K562 (cell line): ENCODE results near the gene ANKRD34A. TPM values are rescaled to one million over a fixed set of nuclear protein-coding genes. Genes with fewer than 3 reads are reported as not detected.

Experiments used
- ARID1B ChIP-seq: fragments of 450-650 bp; IDR thresholded peaks from 2 replicates; pipeline ENCODE4 v1.6.1; 2016; ENCODE audit warnings: antibody characterized with exemption, mild to moderate bottlenecking, inconsistent platforms
- EP400 ChIP-seq: fragments of 450-650 bp; IDR thresholded peaks from 2 replicates; pipeline ENCODE4 v1.6.1; 2017; ENCODE audit warnings: antibody characterized with exemption, mild to moderate bottlenecking, moderate library complexity
- GATAD2B ChIP-seq: fragments of 450-650 bp; IDR thresholded peaks from 2 replicates; pipeline ENCODE4 v1.6.1; 2017; ENCODE audit warnings: mild to moderate bottlenecking, borderline replicate concordance
- HDAC8 ChIP-seq: fragments of 450-650 bp; IDR thresholded peaks from 2 replicates; pipeline ENCODE4 v1.6.1; 2016; ENCODE audit warnings: mild to moderate bottlenecking, missing genetic modification characterization, moderate library complexity, missing compliant biosample characterization
- JUN ChIP-seq, 2 experiments: sonication (generic) in 1 of 2; formaldehyde crosslinking in 1 of 2; IDR thresholded peaks; 2 replicates each; pipeline versions ENCODE4 v1.6.1 to v1.8.0; 2012 to 2022; ENCODE audit warnings: borderline replicate concordance in 2 of 2, mild to moderate bottlenecking in 2 of 2, improper control_type of control experiment in 1 of 2, low read depth in 1 of 2, low read length in 1 of 2, missing genetic modification reagents in 1 of 2
- JUND ChIP-seq, 2 experiments: IDR thresholded peaks; 2 replicates in 1 of 2; 3 replicates in 1 of 2; pipeline ENCODE4 v1.6.1; 2011; ENCODE audit warnings: borderline replicate concordance in 2 of 2, low read depth in 2 of 2, low read length in 2 of 2, improper control_type of control experiment in 1 of 2, missing biosample characterization in 1 of 2, missing genetic modification characterization in 1 of 2, missing genetic modification reagents in 1 of 2
- KHSRP ChIP-seq: fragments of 450-650 bp; IDR thresholded peaks from 2 replicates; pipeline ENCODE4 v1.6.1; 2017
- LCOR ChIP-seq: sonication (generic); formaldehyde crosslinking; IDR thresholded peaks from 2 replicates; pipeline ENCODE4 v1.8.0; 2022; ENCODE audit warnings: mild to moderate bottlenecking, missing genetic modification reagents
- NFE2 ChIP-seq: IDR thresholded peaks from 2 replicates; pipeline ENCODE4 v1.6.1; 2014; ENCODE audit warnings: antibody characterized with exemption, low read depth
- NRF1 ChIP-seq, 2 experiments: fragments of 450-650 bp; IDR thresholded peaks in 1 of 2; conservative IDR thresholded peaks in 1 of 2; 2 replicates each; pipeline ENCODE4 v1.6.1; 2014; ENCODE audit warnings: mild to moderate bottlenecking in 2 of 2
- RBBP5 ChIP-seq: fragments of 200-600 bp; sonication (generic); IDR thresholded peaks from 2 replicates; pipeline ENCODE4 v1.6.1; 2012; ENCODE audit warnings: borderline replicate concordance, mild to moderate bottlenecking, low read length, control low read depth, inconsistent platforms; ENCODE audit not compliant: insufficient read depth, poor library complexity, severe bottlenecking
- SMAD4 ChIP-seq: fragments of 250-450 bp; sonication (Bioruptor Pico); conservative IDR thresholded peaks from 2 replicates; pipeline ENCODE4 v1.8.0; 2021; ENCODE audit warnings: inconsistent platforms, mild to moderate bottlenecking, moderate library complexity
- ZFPM2 ChIP-seq: fragments of 250-450 bp; sonication (Bioruptor Pico); IDR thresholded peaks from 2 replicates; pipeline ENCODE4 v1.5.1; 2022; ENCODE audit warnings: mild to moderate bottlenecking
- polyA plus RNA-seq, 8 experiments: library from polyadenylated mRNA; depleted of rRNA in 4 of 8; stranded (reverse) in 5 of 8; unstranded in 3 of 8; fragments of >200 nt; fragmentation: Nextera tagmentation in 2 of 8; fragmentation: Illumina TruSeq in 1 of 8; extraction: Ambion mirVana in 2 of 8; extraction: Trizol in 1 of 8; gene quantifications; 2 replicates each; pipeline versions ENCODE4 v1.2.1 to v1.2.3, GENCODE V29; 2011 to 2014; ENCODE audit warnings: inconsistent platforms in 1 of 8, missing spikeins in 1 of 8
- total RNA-seq, 7 experiments: library from RNA; depleted of rRNA in 6 of 7; stranded (reverse); fragments of >200 nt in 6 of 7; fragmentation: Illumina TruSeq in 2 of 7; extraction: Trizol in 2 of 7; gene quantifications; 2 replicates each; pipeline versions ENCODE4 v1.2.1 to v1.2.3, GENCODE V29; 2011 to 2021; ENCODE audit warnings: low replicate concordance in 1 of 7
- TF ChIP-seq, protein P1 (sequence below): fragments of 450-650 bp; IDR thresholded peaks from 2 replicates; pipeline ENCODE4 v1.6.1; 2017; ENCODE audit warnings: antibody characterized with exemption
- TF ChIP-seq, protein P2 (sequence below): sonication (generic); formaldehyde crosslinking; IDR thresholded peaks from 2 replicates; pipeline ENCODE4 v1.9.0; 2022; ENCODE audit warnings: mild to moderate bottlenecking, missing genetic modification reagents
- TF ChIP-seq, protein P3 (sequence below), 3 experiments: fragments of 200-800 bp in 1 of 3; fragments of 250-450 bp in 1 of 3; fragments of 450-650 bp in 1 of 3; sonication (Bioruptor Pico) in 1 of 3; sonication (Bioruptor generic) in 1 of 3; formaldehyde crosslinking in 1 of 3; IDR thresholded peaks; 2 replicates each; pipeline versions ENCODE4 v1.6.1 to v1.8.0; 2016 to 2022; ENCODE audit warnings: mild to moderate bottlenecking in 2 of 3, missing genetic modification characterization in 2 of 3, missing compliant biosample characterization in 1 of 3, moderate library complexity in 1 of 3
- TF ChIP-seq, protein P4 (sequence below): sonication (generic); formaldehyde crosslinking; IDR thresholded peaks from 2 replicates; pipeline ENCODE4 v1.8.0; 2022; ENCODE audit warnings: mild to moderate bottlenecking, low read depth, missing genetic modification reagents

ANKRD34A gene
- total and polyA plus RNA-seq, 9 of the 15 experiments (the other 6 are each of a cell fraction or from before 2014, with no cell fraction given): 0.06 to 1.6 (median 0.43) TPM

DNA sequence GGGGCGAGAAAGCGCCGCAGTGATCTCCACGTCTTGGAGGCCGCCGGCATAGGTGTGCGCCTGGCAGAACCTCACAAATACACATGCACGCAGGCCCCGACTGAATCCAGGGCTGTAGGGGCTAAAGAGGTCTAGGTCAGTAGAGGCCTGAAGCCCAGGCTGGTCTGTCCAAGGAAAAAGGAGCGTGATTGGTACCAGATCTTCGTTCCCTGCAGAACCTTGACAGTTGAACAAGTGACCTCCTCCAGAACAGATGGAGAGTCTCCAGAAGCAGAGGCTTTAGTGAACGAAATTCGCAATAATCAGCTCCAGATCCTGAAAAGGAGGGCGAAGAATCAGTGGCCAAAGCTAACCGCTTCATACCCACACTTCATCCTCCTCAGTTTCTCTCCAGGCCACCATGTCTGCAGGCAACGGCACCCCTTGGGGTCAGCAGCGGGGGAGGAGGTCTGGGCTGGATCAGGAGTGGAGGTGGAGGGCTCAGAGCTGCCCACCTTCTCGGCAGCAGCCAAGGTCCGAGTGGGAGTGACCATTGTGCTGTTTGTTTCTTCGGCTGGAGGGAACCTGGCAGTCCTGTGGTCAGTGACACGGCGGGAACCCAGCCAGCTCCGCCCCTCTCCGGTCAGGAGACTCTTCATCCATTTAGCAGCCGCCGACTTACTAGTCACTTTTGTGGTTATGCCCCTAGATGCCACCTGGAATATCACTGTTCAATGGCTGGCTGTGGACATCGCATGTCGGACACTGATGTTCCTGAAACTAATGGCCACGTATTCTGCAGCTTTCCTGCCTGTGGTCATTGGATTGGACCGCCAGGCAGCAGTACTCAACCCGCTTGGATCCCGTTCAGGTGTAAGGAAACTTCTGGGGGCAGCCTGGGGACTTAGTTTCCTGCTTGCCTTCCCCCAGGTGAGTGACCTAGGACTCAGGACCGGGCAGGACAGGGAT lies 45.1 kb downstream of the ANKRD34A start (continued):
- TF ChIP-seq ZFPM2 (no peak), GATAD2B (no peak), RBBP5 (peak; percentile 11), KHSRP (0 out of 2 replicates have a peak, but pooled peaks have one; percentile 7), ARID1B (peak; percentile 10; the same call in 1 of the 2 replicates), LCOR (no peak), HDAC8 (tag) (no peak), SMAD4 (CRISPR knock-in tag) (no peak), NFE2 (peak; percentile 52; the same call in 1 of the 2 replicates), NRF1 (conservative IDR thresholded peaks at IDR 0.05 in 1 of 2, IDR thresholded peaks at IDR 0.05 in 1 of 2) (peak; percentile 42 to 58; a peak in 3 of 4 replicates), EP400 (0 out of 2 replicates have a peak, but pooled peaks have one; percentile 8), JUND (IDR thresholded peaks at IDR 0.05; ENCODE audit: borderline replicate concordance, low read depth, low read length) (no peak), JUND (tag; IDR thresholded peaks at IDR 0.05; ENCODE audit: borderline replicate concordance, low read depth, low read length) (0 out of 3 replicates have a peak, but pooled peaks have one; percentile 21), JUN (IDR thresholded peaks at IDR 0.05; ENCODE audit: borderline replicate concordance, low read depth, low read length) (no peak), JUN (CRISPR knock-in tag; IDR thresholded peaks at IDR 0.05; ENCODE audit: borderline replicate concordance) (peak; percentile 47; the same call in 1 of the 2 replicates)
- TF ChIP-seq, protein P1, sequence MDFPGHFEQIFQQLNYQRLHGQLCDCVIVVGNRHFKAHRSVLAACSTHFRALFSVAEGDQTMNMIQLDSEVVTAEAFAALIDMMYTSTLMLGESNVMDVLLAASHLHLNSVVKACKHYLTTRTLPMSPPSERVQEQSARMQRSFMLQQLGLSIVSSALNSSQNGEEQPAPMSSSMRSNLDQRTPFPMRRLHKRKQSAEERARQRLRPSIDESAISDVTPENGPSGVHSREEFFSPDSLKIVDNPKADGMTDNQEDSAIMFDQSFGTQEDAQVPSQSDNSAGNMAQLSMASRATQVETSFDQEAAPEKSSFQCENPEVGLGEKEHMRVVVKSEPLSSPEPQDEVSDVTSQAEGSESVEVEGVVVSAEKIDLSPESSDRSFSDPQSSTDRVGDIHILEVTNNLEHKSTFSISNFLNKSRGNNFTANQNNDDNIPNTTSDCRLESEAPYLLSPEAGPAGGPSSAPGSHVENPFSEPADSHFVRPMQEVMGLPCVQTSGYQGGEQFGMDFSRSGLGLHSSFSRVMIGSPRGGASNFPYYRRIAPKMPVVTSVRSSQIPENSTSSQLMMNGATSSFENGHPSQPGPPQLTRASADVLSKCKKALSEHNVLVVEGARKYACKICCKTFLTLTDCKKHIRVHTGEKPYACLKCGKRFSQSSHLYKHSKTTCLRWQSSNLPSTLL: no peak
- TF ChIP-seq, protein P2, sequence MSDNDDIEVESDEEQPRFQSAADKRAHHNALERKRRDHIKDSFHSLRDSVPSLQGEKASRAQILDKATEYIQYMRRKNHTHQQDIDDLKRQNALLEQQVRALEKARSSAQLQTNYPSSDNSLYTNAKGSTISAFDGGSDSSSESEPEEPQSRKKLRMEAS (CRISPR knock-in tag): 0 out of 2 replicates have a peak, but pooled peaks have one; percentile 17
- TF ChIP-seq, protein P3, sequence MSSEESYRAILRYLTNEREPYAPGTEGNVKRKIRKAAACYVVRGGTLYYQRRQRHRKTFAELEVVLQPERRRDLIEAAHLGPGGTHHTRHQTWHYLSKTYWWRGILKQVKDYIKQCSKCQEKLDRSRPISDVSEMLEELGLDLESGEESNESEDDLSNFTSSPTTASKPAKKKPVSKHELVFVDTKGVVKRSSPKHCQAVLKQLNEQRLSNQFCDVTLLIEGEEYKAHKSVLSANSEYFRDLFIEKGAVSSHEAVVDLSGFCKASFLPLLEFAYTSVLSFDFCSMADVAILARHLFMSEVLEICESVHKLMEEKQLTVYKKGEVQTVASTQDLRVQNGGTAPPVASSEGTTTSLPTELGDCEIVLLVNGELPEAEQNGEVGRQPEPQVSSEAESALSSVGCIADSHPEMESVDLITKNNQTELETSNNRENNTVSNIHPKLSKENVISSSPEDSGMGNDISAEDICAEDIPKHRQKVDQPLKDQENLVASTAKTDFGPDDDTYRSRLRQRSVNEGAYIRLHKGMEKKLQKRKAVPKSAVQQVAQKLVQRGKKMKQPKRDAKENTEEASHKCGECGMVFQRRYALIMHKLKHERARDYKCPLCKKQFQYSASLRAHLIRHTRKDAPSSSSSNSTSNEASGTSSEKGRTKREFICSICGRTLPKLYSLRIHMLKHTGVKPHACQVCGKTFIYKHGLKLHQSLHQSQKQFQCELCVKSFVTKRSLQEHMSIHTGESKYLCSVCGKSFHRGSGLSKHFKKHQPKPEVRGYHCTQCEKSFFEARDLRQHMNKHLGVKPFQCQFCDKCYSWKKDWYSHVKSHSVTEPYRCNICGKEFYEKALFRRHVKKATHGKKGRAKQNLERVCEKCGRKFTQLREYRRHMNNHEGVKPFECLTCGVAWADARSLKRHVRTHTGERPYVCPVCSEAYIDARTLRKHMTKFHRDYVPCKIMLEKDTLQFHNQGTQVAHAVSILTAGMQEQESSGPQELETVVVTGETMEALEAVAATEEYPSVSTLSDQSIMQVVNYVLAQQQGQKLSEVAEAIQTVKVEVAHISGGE (CRISPR knock-in tag; IDR thresholded peaks at IDR 0.05): 0 out of 6 replicates have a peak, but pooled peaks of 1 of the 3 experiments have one; percentile 11
- TF ChIP-seq, protein P4, sequence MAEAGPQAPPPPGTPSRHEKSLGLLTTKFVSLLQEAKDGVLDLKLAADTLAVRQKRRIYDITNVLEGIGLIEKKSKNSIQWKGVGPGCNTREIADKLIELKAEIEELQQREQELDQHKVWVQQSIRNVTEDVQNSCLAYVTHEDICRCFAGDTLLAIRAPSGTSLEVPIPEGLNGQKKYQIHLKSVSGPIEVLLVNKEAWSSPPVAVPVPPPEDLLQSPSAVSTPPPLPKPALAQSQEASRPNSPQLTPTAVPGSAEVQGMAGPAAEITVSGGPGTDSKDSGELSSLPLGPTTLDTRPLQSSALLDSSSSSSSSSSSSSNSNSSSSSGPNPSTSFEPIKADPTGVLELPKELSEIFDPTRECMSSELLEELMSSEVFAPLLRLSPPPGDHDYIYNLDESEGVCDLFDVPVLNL (CRISPR knock-in tag): peak; percentile 74; the same call in 1 of the 2 replicates
